Esophagus muscularis mucosa (tissue), 4 donors: ENCODE data around the gene SEC24D. TPM values are rescaled to one million over a fixed set of nuclear protein-coding genes. Genes with fewer than 3 reads are reported as not detected.
A peak's percentile ranks its signal among the peaks of the same experiment; 100 is the strongest.

Experiments
- DNase-seq: peaks from one replicate; pipeline ENCODE4 v3.0.0-alpha.2; 2017; ENCODE audit errors: extremely low spot score
- H3K27ac ChIP-seq, 4 donors: fragments of 200-600 bp; sonication (generic); replicated peaks in 1 of 4; 1 replicate in 3 of 4; 2 replicates in 1 of 4; pipeline ENCODE4 v1.5.1; 2016 to 2019; ENCODE audit warnings: mild to moderate bottlenecking in 1 of 4
- H3K27me3 ChIP-seq, 4 donors: fragments of 200-600 bp; sonication (generic); one replicate each; pipeline versions ENCODE4 v1.5.1 to v1.6.0; 2016 to 2019
- H3K36me3 ChIP-seq, 4 donors: fragments of 200-600 bp; sonication (generic); one replicate each; pipeline ENCODE4 v1.5.1; 2016 to 2019
- H3K4me1 ChIP-seq, 4 donors: fragments of 200-600 bp; sonication (generic); one replicate each; pipeline ENCODE4 v1.5.1; 2016 to 2019
- H3K4me3 ChIP-seq, 4 donors: fragments of 200-600 bp; sonication (generic); 1 replicate in 2 of 4; 2 replicates in 2 of 4; pipeline ENCODE4 v1.5.1; 2016 to 2019; ENCODE audit warnings: mild to moderate bottlenecking in 4 of 4, moderate library complexity in 1 of 4
- H3K9me3 ChIP-seq, 4 donors: fragments of 200-600 bp; sonication (generic); 1 replicate in 3 of 4; 2 replicates in 1 of 4; pipeline ENCODE4 v1.5.1; 2016 to 2019
- EP300 ChIP-seq: sonication (generic); formaldehyde crosslinking; IDR thresholded peaks from one replicate; pipeline ENCODE4 v1.6.1; 2017; ENCODE audit warnings: antibody characterized with exemption
- POLR2A ChIP-seq: fragments of 450-650 bp; IDR thresholded peaks from one replicate; pipeline ENCODE4 v1.6.1; 2017; ENCODE audit warnings: antibody characterized with exemption, moderate library complexity, mild to moderate bottlenecking, low read depth
- POLR2AphosphoS5 ChIP-seq, 2 donors: sonication (generic); formaldehyde crosslinking; IDR thresholded peaks; one replicate each; pipeline ENCODE4 v1.6.1; 2017; ENCODE audit warnings: antibody characterized with exemption in 2 of 2
- WGBS: methylation state at CpG from one replicate; pipeline ENCODE4 v1.1.5; 2018; 5-methylcytosine and 5-hydroxymethylcytosine counted together
- intact Hi-C: fragments of 100-400 bp; cut with DNase I; formaldehyde crosslinking; loops from one replicate; pipeline ENCODE4 v1.15.1; 2023
- total RNA-seq, 4 donors: library from RNA; depleted of rRNA; stranded (reverse); fragments of >200 nt; gene quantifications; one replicate each; pipeline versions ENCODE4 v1.1.0 to v1.2.1, GENCODE V29; 2016
- TF ChIP-seq, protein P1 (sequence below), 3 experiments: fragments of 200-600 bp in 2 of 3; fragments of 450-650 bp in 1 of 3; sonication (generic) in 2 of 3; IDR thresholded peaks; one replicate each; pipeline ENCODE4 v1.5.1; 2017 to 2019; ENCODE audit warnings: antibody characterized with exemption in 3 of 3, mild to moderate bottlenecking in 2 of 3, moderate library complexity in 1 of 3

The SEC24D gene
- total RNA-seq = 10 to 100 TPM; 29.1 to 41.5 (median 37.0) TPM

DNA sequence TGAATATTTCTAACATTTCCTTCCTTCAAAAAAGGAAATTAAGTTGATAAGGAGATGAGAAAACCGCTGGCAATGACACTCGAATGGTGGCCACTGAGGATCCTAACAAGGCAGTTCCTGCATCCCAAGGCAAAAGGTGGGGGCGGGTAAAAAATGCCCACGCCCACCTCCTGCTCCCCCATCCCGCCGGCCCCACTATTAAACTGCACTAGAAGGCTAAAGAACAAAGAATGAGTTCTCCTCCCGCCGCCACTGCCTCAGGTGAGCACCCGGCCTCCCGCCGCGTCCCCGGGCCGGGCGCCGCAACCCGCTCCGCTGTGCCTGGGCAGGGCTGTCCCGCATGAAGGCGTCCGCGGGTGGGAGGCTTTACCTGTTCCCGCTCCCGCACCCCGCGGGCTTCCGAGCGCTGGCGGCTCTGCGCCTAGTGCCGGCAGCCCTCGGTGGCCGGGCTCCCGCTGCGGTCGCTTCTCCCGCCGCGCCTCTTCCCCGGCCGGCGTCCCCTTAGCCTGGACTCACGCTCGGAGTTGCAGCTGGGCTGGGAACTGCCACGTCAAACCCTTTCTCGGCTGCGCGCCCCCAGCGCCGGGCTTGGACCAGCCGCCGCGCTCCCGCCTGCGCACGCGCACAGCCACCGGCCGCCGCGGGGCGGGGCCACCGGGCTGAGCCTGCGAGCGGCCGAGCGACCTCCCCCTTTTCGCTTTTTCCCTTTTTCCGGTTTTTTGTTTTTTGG lies at the start of gene SEC24D:
Gene SEC24D, minus strand, starts transcription at position 556 of the 730 bp plus-strand sequence. CDS start 2,430 bp downstream, outside the sequence.
- WGBS = under 1% methylated on average over 43 of the region's 69 CpGs
- TF ChIP-seq EP300 (no peak), POLR2A (peak; percentile 45), POLR2AphosphoS5 (IDR thresholded peaks at IDR 0.05) (peak; percentile 82 to 92)
- TF ChIP-seq, protein P1, sequence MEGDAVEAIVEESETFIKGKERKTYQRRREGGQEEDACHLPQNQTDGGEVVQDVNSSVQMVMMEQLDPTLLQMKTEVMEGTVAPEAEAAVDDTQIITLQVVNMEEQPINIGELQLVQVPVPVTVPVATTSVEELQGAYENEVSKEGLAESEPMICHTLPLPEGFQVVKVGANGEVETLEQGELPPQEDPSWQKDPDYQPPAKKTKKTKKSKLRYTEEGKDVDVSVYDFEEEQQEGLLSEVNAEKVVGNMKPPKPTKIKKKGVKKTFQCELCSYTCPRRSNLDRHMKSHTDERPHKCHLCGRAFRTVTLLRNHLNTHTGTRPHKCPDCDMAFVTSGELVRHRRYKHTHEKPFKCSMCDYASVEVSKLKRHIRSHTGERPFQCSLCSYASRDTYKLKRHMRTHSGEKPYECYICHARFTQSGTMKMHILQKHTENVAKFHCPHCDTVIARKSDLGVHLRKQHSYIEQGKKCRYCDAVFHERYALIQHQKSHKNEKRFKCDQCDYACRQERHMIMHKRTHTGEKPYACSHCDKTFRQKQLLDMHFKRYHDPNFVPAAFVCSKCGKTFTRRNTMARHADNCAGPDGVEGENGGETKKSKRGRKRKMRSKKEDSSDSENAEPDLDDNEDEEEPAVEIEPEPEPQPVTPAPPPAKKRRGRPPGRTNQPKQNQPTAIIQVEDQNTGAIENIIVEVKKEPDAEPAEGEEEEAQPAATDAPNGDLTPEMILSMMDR (IDR thresholded peaks at IDR 0.05) = peak in 2 of 3 experiments; percentile 5 to 8
- H3K27ac ChIP-seq = peak within 1 kb of the TSS; percentile 96 to 99 (median 98)
- peak within 1 kb of the TSS; percentile 80 to 98 (median 98) for H3K4me3 ChIP-seq
- peak; percentile 94 for DNase-seq
- intact Hi-C loops = loop anchor here (2.0 to 5.0 kb wide), 2 partner anchors 53 to 58 kb away; partner anchors contain the start of gene SYNPO2
- H3K4me1 ChIP-seq = peaks cover 16 to 49% (median 48%) of the 10 kb centered on the region in 4 donors
- no peaks in the 10 kb centered on the region for H3K27me3 ChIP-seq
- H3K9me3 ChIP-seq = no peaks in the 10 kb centered on the region
- H3K36me3 ChIP-seq = peaks cover 0 to 28% (median 20%) of the 10 kb centered on the region in 4 donors

DNA sequence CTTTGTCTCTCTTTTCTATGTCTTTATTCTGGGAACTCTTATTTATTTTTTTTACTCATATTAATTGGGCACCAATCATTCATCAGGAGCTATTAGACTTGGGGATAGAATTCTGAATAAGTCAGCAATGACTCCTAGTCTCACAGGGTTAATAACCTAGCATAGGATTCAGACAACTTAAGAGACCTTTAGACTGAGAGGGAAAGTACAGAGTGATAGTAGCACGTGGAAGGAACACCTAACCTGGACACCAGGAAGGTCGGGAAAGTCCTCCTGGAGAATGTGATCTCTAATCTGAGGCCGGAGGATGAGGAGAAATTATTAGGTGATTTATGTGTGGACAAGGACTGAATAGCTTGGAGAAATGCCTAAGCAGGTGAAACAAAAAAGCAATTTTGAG lies 48.8 kb upstream of the SEC24D start:
- TF ChIP-seq EP300 = no peak
- no peak for TF ChIP-seq POLR2AphosphoS5 (IDR thresholded peaks at IDR 0.05)
- TF ChIP-seq POLR2A = no peak
- TF ChIP-seq, protein P1 (IDR thresholded peaks at IDR 0.05) = no peak
- no peak overlapping the region for H3K27ac ChIP-seq
- intact Hi-C loops = loop anchor here (10.0 kb wide), 1 partner anchor 140 kb away; no protein-coding TSS in a partner anchor
- 97% methylated on average over 3 of the region's 3 CpGs for WGBS
- peaks cover 0 to 4% (median 1%) of the 10 kb centered on the region in 4 donors for H3K4me1 ChIP-seq
- H3K27me3 ChIP-seq = no peaks in the 10 kb centered on the region
- no peaks in the 10 kb centered on the region for H3K36me3 ChIP-seq
- no peak for DNase-seq
- no peak overlapping the region for H3K4me3 ChIP-seq
- no peaks in the 10 kb centered on the region for H3K9me3 ChIP-seq

GRCh38 chr4:118883861-118884260 lies 47.9 kb upstream of the SEC24D start:
- peaks cover 0 to 4% (median 1%) of the 10 kb centered on the region in 4 donors for H3K4me1 ChIP-seq
- 80% methylated on average over 1 of the region's 1 CpG for WGBS
- intact Hi-C loops = loop anchor here (10.0 kb wide), 1 partner anchor 139 kb away; no protein-coding TSS in a partner anchor

DNA sequence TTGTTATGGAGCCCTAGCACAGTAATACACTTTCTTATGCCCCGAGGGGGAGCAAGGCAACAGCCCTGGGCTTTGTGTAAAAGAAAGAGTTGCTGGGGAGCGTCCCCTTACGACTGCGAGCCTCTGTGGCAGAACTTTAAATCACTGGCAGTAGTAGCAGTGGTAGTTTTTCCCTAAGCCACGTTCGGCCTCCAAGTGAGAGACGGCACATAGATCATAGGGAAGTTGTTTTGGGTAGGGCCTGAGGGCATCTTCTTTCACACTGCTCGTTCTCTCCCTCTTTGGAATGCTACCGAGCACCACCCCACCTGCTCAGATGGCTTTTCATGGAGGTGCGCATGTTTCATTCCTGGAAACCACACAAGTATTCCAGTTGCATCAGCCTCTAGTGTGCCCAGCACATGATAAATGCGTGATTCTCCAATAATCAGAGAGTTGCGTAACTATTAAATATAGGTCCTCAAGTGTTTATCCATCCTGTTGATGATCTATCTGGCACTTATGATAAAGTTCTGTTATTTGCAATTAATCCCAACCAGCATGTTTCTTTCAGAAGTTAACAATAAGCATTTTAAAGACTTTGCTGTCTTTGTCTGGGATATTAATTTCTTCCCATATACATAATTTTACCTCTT lies 45.7 kb upstream of the SEC24D start:
- Histone ChIP-seq H3K36me3 (no peaks in the 10 kb centered on the region), H3K27ac (no peak overlapping the region), H3K27me3 (no peaks in the 10 kb centered on the region), H3K9me3 (no peaks in the 10 kb centered on the region), H3K4me1 (no peaks in the 10 kb centered on the region), H3K4me3 (no peak overlapping the region)
- 88% methylated on average over 12 of the region's 12 CpGs for WGBS
- no peak for DNase-seq
- intact Hi-C loops = loop anchor here (10.0 kb wide), 1 partner anchor 137 kb away; no protein-coding TSS in a partner anchor
- no peak for TF ChIP-seq POLR2A
- TF ChIP-seq EP300 = no peak
- TF ChIP-seq, protein P1 (IDR thresholded peaks at IDR 0.05) = no peak
- no peak for TF ChIP-seq POLR2AphosphoS5 (IDR thresholded peaks at IDR 0.05)

More at GRCh38 chr4:118883861-118884260, 47.9 kb upstream of the SEC24D start:
- H3K4me3 ChIP-seq = no peak overlapping the region
- DNase-seq = no peak
- TF ChIP-seq, protein P1 (IDR thresholded peaks at IDR 0.05) = peak in 1 of 3 experiments; percentile 20
- TF ChIP-seq EP300 = no peak
- H3K9me3 ChIP-seq = no peaks in the 10 kb centered on the region
- H3K27ac ChIP-seq = no peak overlapping the region
- no peaks in the 10 kb centered on the region for H3K36me3 ChIP-seq
- H3K27me3 ChIP-seq = no peaks in the 10 kb centered on the region
